Coronary artery (tissue), 2 donors: ENCODE measurements around the gene AHI1.

ENCODE experiments used
- DNase-seq: peaks from one replicate; pipeline ENCODE4 v3.0.0-alpha.2; 2017; ENCODE audit warnings: low spot score
- H3K27ac ChIP-seq, 2 donors: fragments of 200-600 bp; sonication (generic); one replicate each; pipeline ENCODE4 v1.5.1; 2016 to 2019
- H3K4me3 ChIP-seq: fragments of 200-600 bp; sonication (generic); 2 replicates; pipeline ENCODE4 v1.5.1; 2016; ENCODE audit warnings: mild to moderate bottlenecking, moderate library complexity
- TF ChIP-seq, protein P1 (sequence below): fragments of 200-600 bp; sonication (generic); IDR thresholded peaks from one replicate; pipeline ENCODE4 v1.5.1; 2019; ENCODE audit warnings: antibody characterized with exemption

Gene AHI1

DNA sequence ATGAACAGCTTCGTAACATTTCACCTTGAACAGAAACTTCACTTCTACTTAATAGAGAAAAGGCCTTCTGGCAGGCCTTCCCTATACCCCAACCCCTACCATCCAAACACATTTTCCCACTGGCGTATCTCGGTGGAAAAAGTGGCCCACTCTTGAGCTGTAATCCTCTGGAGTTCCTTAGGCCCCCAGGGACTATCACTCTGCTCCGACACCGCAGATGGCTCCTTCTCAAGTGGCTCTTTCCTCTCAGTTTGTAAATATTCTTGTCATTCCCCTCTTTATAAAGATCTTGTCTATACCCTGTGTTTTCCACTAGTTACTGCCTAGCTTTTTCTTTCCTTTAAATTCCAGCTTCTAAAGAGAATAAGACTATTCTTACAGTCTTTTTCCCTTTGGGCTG is 207.7 kb downstream of the AHI1 start:
- DNase-seq, result no peak
- Histone ChIP-seq H3K4me3 (no peak overlapping the region), H3K27ac (no peak overlapping the region)
- TF ChIP-seq, protein P1, sequence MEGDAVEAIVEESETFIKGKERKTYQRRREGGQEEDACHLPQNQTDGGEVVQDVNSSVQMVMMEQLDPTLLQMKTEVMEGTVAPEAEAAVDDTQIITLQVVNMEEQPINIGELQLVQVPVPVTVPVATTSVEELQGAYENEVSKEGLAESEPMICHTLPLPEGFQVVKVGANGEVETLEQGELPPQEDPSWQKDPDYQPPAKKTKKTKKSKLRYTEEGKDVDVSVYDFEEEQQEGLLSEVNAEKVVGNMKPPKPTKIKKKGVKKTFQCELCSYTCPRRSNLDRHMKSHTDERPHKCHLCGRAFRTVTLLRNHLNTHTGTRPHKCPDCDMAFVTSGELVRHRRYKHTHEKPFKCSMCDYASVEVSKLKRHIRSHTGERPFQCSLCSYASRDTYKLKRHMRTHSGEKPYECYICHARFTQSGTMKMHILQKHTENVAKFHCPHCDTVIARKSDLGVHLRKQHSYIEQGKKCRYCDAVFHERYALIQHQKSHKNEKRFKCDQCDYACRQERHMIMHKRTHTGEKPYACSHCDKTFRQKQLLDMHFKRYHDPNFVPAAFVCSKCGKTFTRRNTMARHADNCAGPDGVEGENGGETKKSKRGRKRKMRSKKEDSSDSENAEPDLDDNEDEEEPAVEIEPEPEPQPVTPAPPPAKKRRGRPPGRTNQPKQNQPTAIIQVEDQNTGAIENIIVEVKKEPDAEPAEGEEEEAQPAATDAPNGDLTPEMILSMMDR, result no peak

DNA sequence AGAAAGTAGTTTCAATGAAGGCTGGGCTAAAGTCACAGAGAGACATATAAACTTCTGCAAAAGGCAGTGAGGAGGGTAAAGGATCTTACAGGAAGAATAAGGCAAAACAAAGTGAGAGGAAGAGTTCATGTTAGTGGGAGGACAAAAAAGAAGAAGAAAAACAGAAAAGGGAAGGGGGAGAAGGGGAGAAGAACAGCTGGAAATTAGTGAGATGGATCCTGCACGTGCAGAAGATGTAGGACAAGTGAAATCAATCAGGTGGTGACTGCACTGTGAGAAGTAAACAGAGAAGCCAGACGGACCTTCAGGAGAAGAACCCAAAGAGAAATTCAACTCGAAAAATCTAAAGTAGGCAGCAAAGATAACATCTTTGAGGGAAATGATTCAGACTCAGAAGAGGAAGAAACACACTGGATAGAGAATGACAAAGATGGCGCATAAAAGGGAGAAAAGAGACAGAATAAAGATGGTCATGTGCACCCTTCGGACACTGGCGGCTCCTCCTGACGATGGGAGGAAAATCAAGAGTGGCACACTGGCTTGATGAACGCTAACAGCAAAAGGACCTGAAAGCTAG is 210.5 kb downstream of the AHI1 start:
- DNase-seq, result no peak
- Histone ChIP-seq H3K27ac (no peak overlapping the region), H3K4me3 (no peak overlapping the region)
- TF ChIP-seq, protein P1, result no peak

DNA sequence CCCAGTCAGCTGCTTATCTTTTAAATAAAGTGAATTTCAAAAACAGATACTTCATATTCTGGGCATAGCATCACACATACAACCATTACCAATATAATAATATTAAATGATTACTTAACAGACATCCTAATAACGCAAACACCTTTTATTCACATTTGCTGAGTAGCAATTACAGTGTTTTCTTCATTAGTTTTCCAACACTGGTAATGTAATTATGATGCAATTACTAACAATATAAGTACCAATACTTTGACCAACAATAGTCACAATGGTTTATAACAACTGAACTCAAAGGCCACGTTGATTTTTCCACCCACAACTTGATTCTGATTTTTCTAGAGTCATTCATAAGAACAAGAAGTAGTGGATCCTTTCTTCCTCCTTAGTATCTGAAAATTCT is 212.4 kb downstream of the AHI1 start:
- Histone ChIP-seq H3K4me3 (no peak overlapping the region), H3K27ac (no peak overlapping the region)
- DNase-seq, result no peak
- TF ChIP-seq, protein P1, result no peak

DNA sequence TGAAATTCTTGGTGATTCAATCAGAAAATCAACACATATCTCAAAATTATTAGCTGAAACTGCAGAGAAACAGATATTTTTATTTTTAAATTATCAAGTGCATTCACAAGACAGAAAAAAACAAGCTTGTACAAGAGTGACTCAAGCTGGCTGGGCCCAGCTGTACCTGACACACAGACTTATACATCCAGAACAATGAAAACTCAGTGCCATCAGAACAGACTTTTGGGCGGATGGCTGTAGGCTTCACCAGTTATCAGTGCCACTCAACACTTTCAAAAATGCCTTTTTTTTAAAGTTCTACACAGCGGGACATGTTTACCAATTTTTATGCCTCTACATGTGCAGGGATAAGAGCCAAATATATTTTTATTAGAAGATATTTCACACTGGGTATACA is 213.6 kb downstream of the AHI1 start:
- no peak for DNase-seq
- TF ChIP-seq, protein P1, result no peak
- H3K27ac ChIP-seq, result no peak overlapping the region
- H3K4me3 ChIP-seq, result no peak overlapping the region

DNA sequence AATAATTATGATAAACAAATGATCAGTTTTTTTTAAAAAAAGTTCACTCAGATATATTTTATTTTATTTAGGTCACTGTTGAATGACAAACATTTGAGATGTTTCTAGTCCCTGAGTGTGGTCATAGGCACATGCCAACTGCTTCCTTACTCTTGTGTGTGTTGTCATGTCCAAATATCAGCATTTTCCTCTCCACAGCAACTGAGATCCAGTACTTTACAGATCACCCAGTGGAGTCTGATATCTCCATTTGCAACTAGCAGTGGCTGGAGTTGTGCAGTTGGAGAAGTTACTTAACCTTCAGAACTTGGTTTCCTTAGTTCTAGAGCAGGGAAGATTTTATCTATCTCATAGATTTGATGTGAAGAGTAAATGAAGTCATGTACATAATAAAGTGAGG is 215.1 kb downstream of the AHI1 start:
- Histone ChIP-seq H3K27ac (no peak overlapping the region), H3K4me3 (no peak overlapping the region)
- no peak for DNase-seq
- TF ChIP-seq, protein P1, result no peak

DNA sequence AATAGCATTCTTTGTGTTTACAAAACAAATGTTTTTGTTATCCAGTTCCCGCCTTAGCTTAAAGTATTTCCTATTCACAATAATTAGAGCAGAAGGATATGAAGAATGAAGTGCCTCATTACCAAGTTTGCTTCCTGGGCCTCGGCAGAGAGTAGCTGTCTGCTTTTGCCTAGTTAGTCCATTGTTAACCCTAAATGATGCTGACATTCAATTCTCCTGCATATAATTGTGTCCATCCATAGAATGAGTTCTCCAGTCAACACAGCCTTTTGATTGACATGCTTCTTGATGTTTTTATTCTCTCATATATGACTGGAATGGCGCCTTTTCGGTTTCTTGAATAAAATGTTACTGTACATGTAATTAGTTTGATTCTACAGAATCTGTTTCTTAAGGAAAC is 215.6 kb downstream of the AHI1 start:
- TF ChIP-seq, protein P1, result no peak
- DNase-seq, result no peak
- H3K4me3 ChIP-seq, result no peak overlapping the region
- no peak overlapping the region for H3K27ac ChIP-seq

DNA sequence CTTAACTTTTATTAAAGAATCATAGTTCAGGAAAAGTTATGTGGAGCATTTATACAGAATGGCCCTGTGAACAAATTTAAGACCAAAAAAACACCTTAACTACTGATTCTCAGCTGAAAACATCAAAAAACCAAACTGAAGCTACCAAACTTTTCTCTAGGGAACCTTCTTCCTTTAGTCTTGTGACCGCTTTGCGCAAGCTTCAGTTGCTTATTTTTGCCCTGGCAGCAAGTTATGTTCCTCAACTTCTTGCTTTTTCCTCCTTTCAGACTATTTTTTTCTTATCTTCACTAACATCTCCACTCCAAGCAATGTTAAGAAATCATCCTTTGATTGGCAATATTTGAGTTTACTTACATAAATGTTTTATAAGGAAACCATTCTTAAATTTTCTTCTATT is 216.3 kb downstream of the AHI1 start:
- TF ChIP-seq, protein P1, result no peak
- no peak overlapping the region for H3K27ac ChIP-seq
- DNase-seq, result no peak
- no peak overlapping the region for H3K4me3 ChIP-seq
